Right hindlimb (tissue), 1 donor: ENCODE measurements around the gene OCA2.

Source experiments
- DNase-seq: peaks from one replicate; pipeline ENCODE4 v3.0.0-alpha.2; 2018

OCA2 gene

GRCh38 chr15:27844018-27844666 is 255.0 kb downstream of the OCA2 start:
- no peak for DNase-seq

- no peak for DNase-seq
Observed at GRCh38 chr15:27843146-27843545, 256.0 kb downstream of the OCA2 start.

- DNase-seq, result no peak
Observed at GRCh38 chr15:27842526-27842925, 256.6 kb downstream of the OCA2 start.

- DNase-seq, result no peak
Observed at GRCh38 chr15:27835233-27835939, 263.7 kb downstream of the OCA2 start.

GRCh38 chr15:27834684-27835083 is 264.4 kb downstream of the OCA2 start:
- no peak for DNase-seq

- no peak for DNase-seq
Observed at GRCh38 chr15:27833974-27834373, 265.1 kb downstream of the OCA2 start.

- DNase-seq, result no peak
Observed at GRCh38 chr15:27833178-27833577, 265.9 kb downstream of the OCA2 start.

- no peak for DNase-seq
Observed at GRCh38 chr15:27832237-27832596, 266.9 kb downstream of the OCA2 start.

- DNase-seq, result no peak
Observed at GRCh38 chr15:27831384-27832236, 267.5 kb downstream of the OCA2 start.

GRCh38 chr15:27828746-27829145 is 270.4 kb downstream of the OCA2 start:
- DNase-seq, result no peak

GRCh38 chr15:27826902-27827714 is 272.0 kb downstream of the OCA2 start:
- no peak for DNase-seq

- no peak for DNase-seq
Observed at GRCh38 chr15:27826411-27826810, 272.7 kb downstream of the OCA2 start.

- no peak for DNase-seq
Observed at GRCh38 chr15:27824841-27825422, 274.2 kb downstream of the OCA2 start.

GRCh38 chr15:27821273-27821672 is 277.8 kb downstream of the OCA2 start:
- no peak for DNase-seq

- DNase-seq, result no peak
Observed at GRCh38 chr15:27820722-27821121, 278.4 kb downstream of the OCA2 start.

GRCh38 chr15:27820232-27820631 is 278.9 kb downstream of the OCA2 start:
- DNase-seq, result no peak

GRCh38 chr15:27817258-27817657 is 281.9 kb downstream of the OCA2 start:
- DNase-seq, result no peak

GRCh38 chr15:27816790-27817189 is 282.3 kb downstream of the OCA2 start:
- DNase-seq, result no peak

- no peak for DNase-seq
Observed at GRCh38 chr15:27815035-27815434, 284.1 kb downstream of the OCA2 start.

GRCh38 chr15:27813139-27813538 is 286.0 kb downstream of the OCA2 start:
- no peak for DNase-seq

GRCh38 chr15:27808182-27808581 is 290.9 kb downstream of the OCA2 start:
- no peak for DNase-seq

GRCh38 chr15:27807335-27807734 is 291.8 kb downstream of the OCA2 start:
- DNase-seq, result no peak

GRCh38 chr15:27806396-27806795 is 292.7 kb downstream of the OCA2 start:
- DNase-seq, result no peak
